B cell (primary cell): Measurements from ENCODE around the gene JAG2. TPM values are rescaled to one million over a fixed set of nuclear protein-coding genes. Genes with fewer than 3 reads are reported as not detected.

Source experiments
- ATAC-seq: fragments of 200-7000 bp; cut with Tn5 transposase; one replicate; pipeline ENCODE4 v1.10.0; 2021; ENCODE audit warnings: low read depth, mild to moderate bottlenecking, moderate number of reproducible peaks, moderate library complexity
- CTCF ChIA-PET: fragments of 350-600 bp; sonication (Branson Sonifier 250); formaldehyde crosslinking; loops from one replicate; lab custom pipeline; 2021; ENCODE audit warnings: antibody characterized with exemption, inconsistent platforms; lab: Charles Lee
- POLR2A ChIA-PET: fragments of 350-600 bp; sonication (Branson Sonifier 250); formaldehyde crosslinking; loops from one replicate; lab custom pipeline; 2021; ENCODE audit warnings: antibody characterized with exemption; lab: Charles Lee
- DNase-seq: peaks from one replicate; pipeline ENCODE4 v3.0.0; 2013
- H2AFZ ChIP-seq: 2 replicates; pipeline ENCODE4 v1.6.1; 2012; ENCODE audit warnings: mild to moderate bottlenecking, low read depth, low read length; ENCODE audit not compliant: insufficient read depth, poor library complexity, severe bottlenecking
- H3K27ac ChIP-seq, 2 donors: 1 replicate in 1 of 2; 2 replicates in 1 of 2; pipeline ENCODE4 v1.5.1; 2012 to 2013; ENCODE audit warnings: low read length in 2 of 2, mild to moderate bottlenecking in 2 of 2, moderate library complexity in 1 of 2
- H3K27me3 ChIP-seq, 4 experiments: fragments of 200-600 bp in 1 of 4; sonication (generic) in 1 of 4; replicated peaks in 1 of 4; 1 replicate in 2 of 4; 2 replicates in 2 of 4; pipeline versions ENCODE4 v1.6.1 to v1.7.0; 2013 to 2016; ENCODE audit warnings: low read length in 3 of 4, mild to moderate bottlenecking in 2 of 4, mixed read lengths in 1 of 4, moderate library complexity in 1 of 4; ENCODE audit not compliant: insufficient read depth in 4 of 4, control insufficient read depth in 3 of 4; ENCODE audit errors: control extremely low read depth in 1 of 4
- H3K36me3 ChIP-seq, 2 experiments: replicated peaks in 1 of 2; 1 replicate in 1 of 2; 2 replicates in 1 of 2; pipeline versions ENCODE4 v1.6.1 to v1.7.1; 2013; ENCODE audit warnings: low read length in 1 of 2; ENCODE audit not compliant: insufficient read depth in 2 of 2, control insufficient read depth in 1 of 2; ENCODE audit errors: control extremely low read depth in 1 of 2, extremely low read depth in 1 of 2
- H3K4me1 ChIP-seq, 2 donors: fragments of 200-600 bp in 1 of 2; sonication (generic) in 1 of 2; 1 replicate in 1 of 2; 2 replicates in 1 of 2; pipeline versions ENCODE4 v1.5.1 to v1.6.1; 2013 to 2017; ENCODE audit warnings: low read length in 2 of 2; ENCODE audit not compliant: control insufficient read depth in 2 of 2, insufficient read depth in 2 of 2
- H3K4me2 ChIP-seq: replicated peaks from 2 replicates; pipeline ENCODE3; 2012; ENCODE audit warnings: mild to moderate bottlenecking, low read depth, low read length; ENCODE audit not compliant: poor library complexity, severe bottlenecking
- H3K4me3 ChIP-seq, 5 experiments: fragments of 200-600 bp in 1 of 5; sonication (generic) in 1 of 5; 1 replicate in 3 of 5; 2 replicates in 2 of 5; pipeline versions ENCODE4 v1.5.1 to v1.7.0; 2011 to 2016; ENCODE audit warnings: low read length in 4 of 5, mild to moderate bottlenecking in 4 of 5, low read depth in 2 of 5, control low read depth in 1 of 5, moderate library complexity in 1 of 5; ENCODE audit not compliant: insufficient read depth in 1 of 5; ENCODE audit errors: control extremely low read depth in 1 of 5, extremely low read depth in 1 of 5
- H3K79me2 ChIP-seq: fragments of 200-600 bp; sonication (generic); one replicate; pipeline ENCODE4 v1.6.0; 2016; ENCODE audit warnings: low read length; ENCODE audit not compliant: control insufficient read depth, insufficient read depth
- H3K9ac ChIP-seq: fragments of 200-600 bp; sonication (generic); 2 replicates; pipeline ENCODE4 v1.6.1; 2017; ENCODE audit warnings: mild to moderate bottlenecking, low read length, moderate library complexity
- H3K9me3 ChIP-seq, 3 donors: one replicate each; pipeline versions ENCODE4 v1.6.1 to v1.7.1; 2013; ENCODE audit warnings: low read length in 2 of 3; ENCODE audit not compliant: control insufficient read depth in 2 of 3, insufficient read depth in 1 of 3; ENCODE audit errors: control extremely low read depth in 1 of 3
- H4K20me1 ChIP-seq: 2 replicates; pipeline ENCODE4 v1.6.0; 2012; ENCODE audit warnings: mild to moderate bottlenecking, low read length; ENCODE audit not compliant: insufficient read depth, control insufficient read depth, poor library complexity, severe bottlenecking
- H3K27ac Mint-ChIP-seq: one replicate; pipeline ENCODE4 v1.8.0; 2021; ENCODE audit warnings: mixed read lengths
- H3K27me3 Mint-ChIP-seq: one replicate; pipeline ENCODE4 v1.8.0; 2021; ENCODE audit warnings: mixed read lengths
- H3K4me1 Mint-ChIP-seq: one replicate; pipeline ENCODE4 v1.8.0; 2021; ENCODE audit warnings: mixed read lengths
- H3K4me3 Mint-ChIP-seq: one replicate; pipeline ENCODE4 v1.8.0; 2021; ENCODE audit warnings: mixed read lengths
- H3K9me3 Mint-ChIP-seq: one replicate; pipeline ENCODE4 v1.8.0; 2022; ENCODE audit warnings: mixed read lengths; ENCODE audit not compliant: insufficient read depth
- EZH2 ChIP-seq: IDR thresholded peaks from 2 replicates; pipeline ENCODE4 v1.6.1; 2012; ENCODE audit warnings: borderline replicate concordance, low read depth, mild to moderate bottlenecking, moderate library complexity, low read length; ENCODE audit not compliant: insufficient read depth, poor library complexity, severe bottlenecking
- WGBS: methylation state at CpG from one replicate; pipeline ENCODE4 v1.1.5; 2013; ENCODE audit warnings: missing lambda C conversion rate; ENCODE audit not compliant: insufficient coverage; 5-methylcytosine and 5-hydroxymethylcytosine counted together
- intact Hi-C: fragments of 100-400 bp; cut with micrococcal nuclease; formaldehyde crosslinking; loops from one replicate; pipeline ENCODE4 v1.10.0; 2022
- polyA plus RNA-seq: library from polyadenylated mRNA; depleted of rRNA; stranded (reverse); fragments of >200 nt; gene quantifications from 2 replicates; pipeline ENCODE4 v1.2.3, GENCODE V29; 2012
- total RNA-seq, 2 donors: library from RNA; stranded (reverse); fragments of 120-200 nt in 1 of 2; gene quantifications; 1 replicate in 1 of 2; 2 replicates in 1 of 2; pipeline versions ENCODE4 v1.2.3 to v1.2.4, GENCODE V29; 2013 to 2022
- TF ChIP-seq, protein P1 (sequence below): fragments of 200-600 bp; IDR thresholded peaks from one replicate; pipeline ENCODE4 v1.8.0; 2022; ENCODE audit warnings: antibody characterized with exemption, mild to moderate bottlenecking

The JAG2 gene
- total and polyA plus RNA-seq, 2 donors (not counting 1 experiment from before 2014, with no cell fraction given): 0.27 to 0.34 TPM

DNA sequence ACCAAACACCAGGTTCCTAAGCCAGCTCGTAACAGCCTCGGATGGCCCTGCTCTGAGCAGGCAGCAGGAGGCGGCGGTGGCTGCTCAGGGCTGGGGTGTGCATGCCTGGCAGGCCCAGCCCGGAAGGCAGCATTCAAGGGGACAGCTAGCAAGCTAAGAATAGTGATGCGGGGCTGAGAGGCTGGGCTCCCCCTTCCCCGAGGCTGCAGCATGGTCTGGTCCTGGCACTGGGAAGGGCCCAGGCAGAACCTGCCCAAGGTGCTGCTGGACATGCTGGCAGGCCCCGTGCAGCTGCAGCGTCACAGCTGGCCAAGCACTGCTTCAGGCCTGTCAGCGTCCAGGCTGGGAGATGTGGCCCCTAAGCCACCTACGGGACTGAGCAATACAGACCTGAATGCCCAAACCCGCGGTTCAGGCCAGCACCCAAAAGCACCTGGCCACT lies 38.9 kb upstream of the JAG2 start:
- H3K4me3 ChIP-seq: no peak overlapping the region
- H3K36me3 ChIP-seq: peaks cover 0 to 9% of the 10 kb centered on the region in 2 experiments
- H3K4me2 ChIP-seq: no peak overlapping the region
- no peaks in the 10 kb centered on the region for H3K9me3 ChIP-seq
- H3K27me3 ChIP-seq: peaks cover 0 to 11% (median 1%) of the 10 kb centered on the region in 4 experiments
- H3K27ac ChIP-seq: no peak overlapping the region
- TF ChIP-seq, protein P1, sequence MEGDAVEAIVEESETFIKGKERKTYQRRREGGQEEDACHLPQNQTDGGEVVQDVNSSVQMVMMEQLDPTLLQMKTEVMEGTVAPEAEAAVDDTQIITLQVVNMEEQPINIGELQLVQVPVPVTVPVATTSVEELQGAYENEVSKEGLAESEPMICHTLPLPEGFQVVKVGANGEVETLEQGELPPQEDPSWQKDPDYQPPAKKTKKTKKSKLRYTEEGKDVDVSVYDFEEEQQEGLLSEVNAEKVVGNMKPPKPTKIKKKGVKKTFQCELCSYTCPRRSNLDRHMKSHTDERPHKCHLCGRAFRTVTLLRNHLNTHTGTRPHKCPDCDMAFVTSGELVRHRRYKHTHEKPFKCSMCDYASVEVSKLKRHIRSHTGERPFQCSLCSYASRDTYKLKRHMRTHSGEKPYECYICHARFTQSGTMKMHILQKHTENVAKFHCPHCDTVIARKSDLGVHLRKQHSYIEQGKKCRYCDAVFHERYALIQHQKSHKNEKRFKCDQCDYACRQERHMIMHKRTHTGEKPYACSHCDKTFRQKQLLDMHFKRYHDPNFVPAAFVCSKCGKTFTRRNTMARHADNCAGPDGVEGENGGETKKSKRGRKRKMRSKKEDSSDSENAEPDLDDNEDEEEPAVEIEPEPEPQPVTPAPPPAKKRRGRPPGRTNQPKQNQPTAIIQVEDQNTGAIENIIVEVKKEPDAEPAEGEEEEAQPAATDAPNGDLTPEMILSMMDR: no peak
- no peak for TF ChIP-seq EZH2
- Mint-ChIP-seq H3K27ac (no peak overlapping the region), H3K9me3 (no peaks in the 10 kb centered on the region), H3K4me3 (no peak overlapping the region), H3K4me1 (peaks cover 9% of the 10 kb centered on the region), H3K27me3 (no peaks in the 10 kb centered on the region)
- peaks cover 5 to 14% of the 10 kb centered on the region in 2 donors for H3K4me1 ChIP-seq
- no peak overlapping the region for H2AFZ ChIP-seq
- 90% methylated on average over 13 of the region's 13 CpGs for WGBS
- POLR2A ChIA-PET: no interaction called here
- H3K79me2 ChIP-seq: no peaks in the 10 kb centered on the region
- ATAC-seq (no peak), DNase-seq (no peak)
- intact Hi-C loops: no loop called here
- no peaks in the 10 kb centered on the region for H4K20me1 ChIP-seq
- CTCF ChIA-PET: no interaction called here
- H3K9ac ChIP-seq: no peak overlapping the region

DNA sequence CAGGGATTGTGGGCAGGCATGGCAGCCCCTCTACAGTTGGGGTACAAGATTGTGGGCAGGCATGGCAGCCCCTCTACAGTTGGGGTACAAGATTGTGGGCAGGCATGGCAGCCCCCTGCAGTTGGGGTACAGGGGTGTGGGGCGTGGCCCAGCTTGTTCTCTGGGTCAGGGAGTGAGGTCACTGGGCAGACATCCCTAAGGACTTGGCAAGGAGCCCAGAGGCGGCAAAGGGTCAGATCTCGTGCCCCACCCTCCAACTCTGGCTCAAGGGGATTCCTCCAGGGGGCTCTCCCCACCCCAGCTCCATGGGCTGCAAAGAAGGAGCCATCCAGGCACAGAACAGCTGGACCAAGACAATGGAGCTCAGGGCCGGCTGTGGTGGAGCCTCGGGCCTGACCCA lies 38.3 kb upstream of the JAG2 start:
- ATAC-seq: no peak
- Mint-ChIP-seq H3K27me3 (no peaks in the 10 kb centered on the region), H3K9me3 (no peaks in the 10 kb centered on the region), H3K27ac (no peak overlapping the region), H3K4me1 (peaks cover 11% of the 10 kb centered on the region), H3K4me3 (no peak overlapping the region)
- Histone ChIP-seq H3K9ac (no peak overlapping the region), H3K36me3 (peaks cover 0 to 9% of the 10 kb centered on the region in 2 experiments), H3K79me2 (no peaks in the 10 kb centered on the region), H2AFZ (no peak overlapping the region), H3K27ac (no peak overlapping the region), H3K9me3 (peaks cover 0 to 4% (median 0%) of the 10 kb centered on the region in 3 donors), H3K4me3 (no peak overlapping the region), H3K4me1 (peaks cover 11 to 21% of the 10 kb centered on the region in 2 donors), H3K4me2 (no peak overlapping the region), H4K20me1 (no peaks in the 10 kb centered on the region), H3K27me3 (peaks cover 0 to 17% (median 4%) of the 10 kb centered on the region in 4 experiments)
- no peak for TF ChIP-seq EZH2
- TF ChIP-seq, protein P1: no peak
- intact Hi-C loops: no loop called here
- no peak for DNase-seq
- 85% methylated on average over 5 of the region's 5 CpGs for WGBS
- ChIA-PET CTCF (no interaction called here), POLR2A (no interaction called here)
